Endothelial cell of umbilical vein (primary cell): ENCODE data around the gene OXCT2. TPM values are rescaled to one million over a fixed set of nuclear protein-coding genes. Genes with fewer than 3 reads are reported as not detected.
"Not testable (repeated sequence)": the region's sequence is repeated elsewhere in the genome, so short reads cannot be mapped to it uniquely, and the experiment has no call there.

Experiments used
- BruUV-seq: library from RNA; stranded (reverse); fragments of 400-500 nt; replicated peaks from 2 replicates; lab custom pipeline; 2021; lab: Mats Ljungman, UMichigan
- CTCF ChIA-PET: fragments of 300-600, 350-600 bp; sonication (Branson Sonifier 250); formaldehyde crosslinking; loops from one replicate; lab custom pipeline; 2021; ENCODE audit warnings: antibody characterized with exemption, inconsistent platforms; lab: Charles Lee
- POLR2A ChIA-PET: fragments of 300-600, 350-600 bp; sonication (Branson Sonifier 250); formaldehyde crosslinking; loops from one replicate; lab custom pipeline; 2021; ENCODE audit warnings: antibody characterized with exemption, inconsistent platforms; lab: Charles Lee
- DNase-seq: peaks from one replicate; pipeline ENCODE4 v3.0.0-alpha.2; 2011; ENCODE audit warnings: low read depth, low spot score
- FAIRE-seq: peaks from 2 replicates; lab custom pipeline; 2011; peaks lifted over from hg19 to GRCh38; lab: Jason Lieb, UNC
- H2AFZ ChIP-seq: 2 replicates; pipeline ENCODE4 v1.6.0; 2012; ENCODE audit warnings: low read depth, low read length, control low read depth, inconsistent platforms
- H3K27ac ChIP-seq: 2 replicates; pipeline ENCODE4 v1.5.1; 2011; ENCODE audit warnings: low read depth, mild to moderate bottlenecking, control low read depth, low read length, moderate library complexity; ENCODE audit not compliant: insufficient read depth
- H3K27me3 ChIP-seq, 2 experiments: 2 replicates each; pipeline versions ENCODE4 v1.6.0 to v1.6.1; 2011; ENCODE audit warnings: low read length in 2 of 2, mixed read lengths in 1 of 2; ENCODE audit not compliant: control insufficient read depth in 2 of 2, insufficient read depth in 2 of 2
- H3K36me3 ChIP-seq, 2 experiments: 2 replicates in 1 of 2; 3 replicates in 1 of 2; pipeline ENCODE4 v1.5.1; 2011; ENCODE audit warnings: low read length in 2 of 2, mild to moderate bottlenecking in 1 of 2, moderate library complexity in 1 of 2; ENCODE audit not compliant: control insufficient read depth in 2 of 2, insufficient read depth in 2 of 2; ENCODE audit errors: extremely low read depth in 1 of 2
- H3K4me1 ChIP-seq: 3 replicates; pipeline ENCODE4 v1.5.1; 2011; ENCODE audit warnings: mild to moderate bottlenecking, low read length; ENCODE audit not compliant: control insufficient read depth, insufficient read depth; ENCODE audit errors: extremely low read depth
- H3K4me2 ChIP-seq: 2 replicates; pipeline ENCODE4 v1.6.1; 2011; ENCODE audit warnings: low read length, control low read depth, mixed read lengths; ENCODE audit not compliant: insufficient read depth
- H3K4me3 ChIP-seq, 3 experiments: fragments of 200-600 bp in 1 of 3; sonication (generic), shearing (Covaris generic) in 1 of 3; replicated peaks in 1 of 3; 2 replicates each; pipeline ENCODE4 v1.5.1; 2011 to 2016; ENCODE audit warnings: control low read depth in 3 of 3, low read length in 3 of 3, mild to moderate bottlenecking in 2 of 3, inconsistent platforms in 1 of 3, low read depth in 1 of 3, moderate library complexity in 1 of 3; ENCODE audit not compliant: insufficient read depth in 1 of 3
- H3K79me2 ChIP-seq: 2 replicates; pipeline ENCODE4 v1.6.0; 2012; ENCODE audit warnings: low read length, inconsistent platforms; ENCODE audit not compliant: control insufficient read depth, insufficient read depth
- H3K9ac ChIP-seq: replicated peaks from 2 replicates; pipeline ENCODE3; 2011; ENCODE audit warnings: low read length, control low read depth; ENCODE audit not compliant: insufficient read depth; ENCODE audit errors: extremely low read depth
- H3K9me1 ChIP-seq: replicated peaks from 3 replicates; pipeline ENCODE4 v1.6.0; 2011; ENCODE audit warnings: mild to moderate bottlenecking, low read length; ENCODE audit not compliant: control insufficient read depth, insufficient read depth; ENCODE audit errors: extremely low read depth
- H3K9me3 ChIP-seq: replicated peaks from 2 replicates; pipeline ENCODE4 v1.5.1; 2012; ENCODE audit warnings: low read length, inconsistent platforms; ENCODE audit not compliant: control insufficient read depth, insufficient read depth
- H4K20me1 ChIP-seq: replicated peaks from 2 replicates; pipeline ENCODE3; 2011; ENCODE audit warnings: mild to moderate bottlenecking, low read length; ENCODE audit not compliant: control insufficient read depth, insufficient read depth; ENCODE audit errors: extremely low read depth
- dilution Hi-C: fragments of 300-500 bp; cut with MboI; formaldehyde crosslinking; loops from one replicate; pipeline ENCODE4 v1.15.0; 2019; ENCODE audit warnings: low sequenced_read_pairs; ENCODE audit not compliant: extremely low pct_ligation_motif_present
- intact Hi-C: fragments of 100-400 bp; cut with micrococcal nuclease; formaldehyde crosslinking; loops from one replicate; pipeline ENCODE4 v1.10.0; 2022
- polyA plus RNA-seq, 4 experiments: library from polyadenylated mRNA; depleted of rRNA in 3 of 4; stranded (reverse) in 3 of 4; unstranded in 1 of 4; fragments of >200 nt; gene quantifications; 2 replicates each; pipeline versions ENCODE4 v1.2.1 to v1.2.3, GENCODE V29; 2011 to 2012; ENCODE audit warnings: missing spikeins in 1 of 4
- total RNA-seq: library from RNA; stranded (reverse); gene quantifications from 2 replicates; pipeline ENCODE4 v1.2.3, GENCODE V29; 2021

Gene OXCT2
- total and polyA plus RNA-seq, 2 donors (not counting 3 experiments of a cell fraction or from before 2014, with no cell fraction given), result 0.60 to 0.84 TPM

DNA sequence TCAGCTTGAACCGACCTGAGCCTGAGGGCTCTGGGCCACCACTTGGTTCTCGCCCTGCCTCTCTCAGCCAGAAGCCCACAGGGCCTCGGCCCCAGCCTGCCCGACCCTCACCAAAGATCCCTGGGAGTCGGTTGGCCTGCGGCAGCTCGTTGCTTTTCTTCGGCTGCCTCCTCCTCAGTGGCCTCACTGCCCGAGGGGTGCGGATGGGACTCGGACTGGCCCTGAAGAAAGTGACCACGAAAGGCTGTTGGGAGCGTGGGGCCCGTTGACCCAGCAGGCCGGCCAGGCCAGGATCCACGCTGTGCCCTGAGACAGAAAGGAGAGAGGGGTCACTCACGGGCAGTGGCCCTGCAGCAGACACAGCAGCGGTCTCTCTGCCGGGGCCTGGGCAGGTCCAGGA is 6.6 kb downstream of the OXCT2 start:
- intact Hi-C loops, result not testable (repeated sequence)

DNA sequence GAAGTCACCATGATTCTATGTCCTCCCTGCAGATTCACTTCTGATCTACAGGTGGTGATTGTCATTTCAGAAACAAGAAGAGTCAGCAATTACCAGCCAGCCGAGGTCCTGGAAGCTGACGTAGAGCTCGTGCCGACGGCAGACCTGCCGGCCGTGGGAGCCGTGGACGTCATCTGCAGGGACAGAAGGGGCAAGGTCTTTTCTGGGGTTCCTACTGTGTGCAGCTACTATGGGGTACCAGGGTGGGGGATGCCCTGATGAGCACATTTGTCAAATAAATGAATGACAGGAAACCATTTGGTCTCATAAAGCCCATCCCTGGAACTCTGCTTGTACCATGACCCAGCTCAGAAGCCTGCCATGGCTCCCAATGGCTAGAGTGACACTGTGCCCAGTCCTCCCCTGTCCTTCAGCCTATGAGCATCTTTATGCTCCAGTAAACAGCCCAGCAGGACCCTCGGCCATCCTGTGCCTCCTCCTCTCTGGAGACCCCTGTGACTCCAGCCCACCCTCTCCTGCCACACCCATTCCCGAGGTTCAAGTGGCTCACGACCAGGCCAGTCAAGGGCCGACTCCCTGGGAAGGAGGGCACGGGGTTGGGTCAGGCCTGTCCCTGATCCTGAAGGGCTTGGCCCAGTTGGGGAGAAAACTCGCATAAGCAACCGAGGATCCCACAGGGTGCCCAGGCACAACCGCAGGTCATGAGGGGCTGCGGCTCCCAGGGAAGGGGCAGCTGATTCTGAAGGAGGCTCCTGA is 7.4 kb downstream of the OXCT2 start:
- H3K9ac ChIP-seq, H4K20me1 ChIP-seq, FAIRE-seq, H3K9me3 ChIP-seq, H3K79me2 ChIP-seq, CTCF ChIA-PET, POLR2A ChIA-PET, H3K4me3 ChIP-seq, DNase-seq, dilution Hi-C loops, H3K4me1 ChIP-seq, H3K4me2 ChIP-seq, BruUV-seq, H3K27ac ChIP-seq, H3K9me1 ChIP-seq, H3K27me3 ChIP-seq, intact Hi-C loops, H2AFZ ChIP-seq, H3K36me3 ChIP-seq: not testable (repeated sequence)

More for the DNA sequence above, 6.6 kb downstream of the OXCT2 start:
- H3K27me3 ChIP-seq, H3K9me3 ChIP-seq, FAIRE-seq, dilution Hi-C loops, H3K4me1 ChIP-seq, H3K27ac ChIP-seq, H3K9ac ChIP-seq, H3K36me3 ChIP-seq, H3K4me3 ChIP-seq, H4K20me1 ChIP-seq, H3K9me1 ChIP-seq, CTCF ChIA-PET, POLR2A ChIA-PET, H3K79me2 ChIP-seq, DNase-seq, H2AFZ ChIP-seq, BruUV-seq, H3K4me2 ChIP-seq: not testable (repeated sequence)
